A549 (cell line): ENCODE measurements around the gene HECTD4. TPM values are rescaled to one million over a fixed set of nuclear protein-coding genes. Genes with fewer than 3 reads are reported as not detected.

ENCODE experiments used
- ATAC-seq, 2 experiments: fragments of 200-7000 bp in 1 of 2; fragments of >200 bp in 1 of 2; cut with Nextera tagmentation in 1 of 2; cut with Tn5 transposase in 1 of 2; 3 replicates each; pipeline versions ENCODE4 v1.8.0 to v1.9.1; 2018 to 2020; ENCODE audit warnings: mild to moderate bottlenecking in 1 of 2, moderate library complexity in 1 of 2
- CTCF ChIA-PET: fragments of 300-600 bp; sonication (Branson Sonifier 250); formaldehyde crosslinking; extraction: SDS; loops from one replicate; lab custom pipeline; 2021; ENCODE audit warnings: antibody characterized with exemption, inconsistent platforms; lab: Yijun Ruan, JAX
- POLR2A ChIA-PET: fragments of 350-600 bp; formaldehyde crosslinking; extraction: SDS; loops from one replicate; lab custom pipeline; 2021; ENCODE audit warnings: antibody characterized with exemption, inconsistent platforms; lab: Yijun Ruan, JAX
- DNase-seq, 2 experiments: peaks; one replicate each; pipeline versions ENCODE4 v3.0.0 to v3.0.0-alpha.2; 2011 to 2016; ENCODE audit warnings: low read depth in 1 of 2, low spot score in 1 of 2
- FAIRE-seq: peaks from 2 replicates; lab custom pipeline; 2011; peaks lifted over from hg19 to GRCh38; lab: Jason Lieb, UNC
- H3K27ac ChIP-seq, 2 experiments: fragments of >200 bp; sonication (Bioruptor Twin); formaldehyde crosslinking; 3 replicates each; pipeline ENCODE4 v1.5.1; 2016 to 2017
- H3K4me1 ChIP-seq: fragments of >200 bp; sonication (Bioruptor Twin); formaldehyde crosslinking; 3 replicates; pipeline ENCODE4 v1.6.1; 2016
- H3K4me2 ChIP-seq: fragments of >200 bp; sonication (Bioruptor Twin); formaldehyde crosslinking; 3 replicates; pipeline ENCODE4 v1.6.1; 2016
- H3K4me3 ChIP-seq: fragments of >200 bp; sonication (Bioruptor Twin); formaldehyde crosslinking; 3 replicates; pipeline ENCODE4 v1.5.1; 2016
- H3K9me3 ChIP-seq: fragments of >200 bp; sonication (Bioruptor Twin); formaldehyde crosslinking; 3 replicates; pipeline ENCODE4 v1.6.1; 2016
- BCL3 ChIP-seq: fragments of >200 bp; sonication (Bioruptor Twin); formaldehyde crosslinking; IDR thresholded peaks from 3 replicates; pipeline ENCODE4 v1.6.1; 2016
- BHLHE40 ChIP-seq: IDR thresholded peaks from 2 replicates; pipeline ENCODE4 v1.6.1; 2012; ENCODE audit warnings: low read depth, low read length, inconsistent platforms
- CBX2 ChIP-seq: fragments of 200-600 bp; sonication (generic); IDR thresholded peaks from 2 replicates; pipeline ENCODE4 v1.6.1; 2016; ENCODE audit warnings: low read depth, mild to moderate bottlenecking, borderline replicate concordance
- CBX8 ChIP-seq: fragments of 200-600 bp; sonication (generic); IDR thresholded peaks from 2 replicates; pipeline ENCODE4 v1.6.1; 2016
- CHD2 ChIP-seq: fragments of 150-350 bp; IDR thresholded peaks from 2 replicates; pipeline ENCODE4 v1.6.1; 2014; ENCODE audit warnings: low read length; ENCODE audit not compliant: partially characterized antibody
- EP300 ChIP-seq, 2 experiments: fragments of >200 bp; sonication (Bioruptor Twin); formaldehyde crosslinking; IDR thresholded peaks; 2 replicates in 1 of 2; 3 replicates in 1 of 2; pipeline ENCODE4 v1.6.1; 2016 to 2017
- GATA3 ChIP-seq: IDR thresholded peaks from 2 replicates; pipeline ENCODE4 v1.6.1; 2012; ENCODE audit warnings: borderline replicate concordance
- HOXB13 ChIP-seq: fragments of 250-450 bp; sonication (Bioruptor Pico); IDR thresholded peaks from 2 replicates; pipeline ENCODE4 v1.5.0; 2020; ENCODE audit warnings: low read depth, mild to moderate bottlenecking, moderate library complexity
- MAZ ChIP-seq: fragments of 150-350 bp; IDR thresholded peaks from 2 replicates; pipeline ENCODE4 v1.6.1; 2014; ENCODE audit warnings: antibody characterized with exemption, low read depth, low read length, borderline replicate concordance
- NPAS2 ChIP-seq: fragments of 250-450 bp; sonication (Bioruptor Pico); IDR thresholded peaks from 2 replicates; pipeline ENCODE4 v1.8.0; 2022; ENCODE audit warnings: mild to moderate bottlenecking, moderate library complexity, borderline replicate concordance
- PHF8 ChIP-seq: fragments of 200-600 bp; sonication (generic); IDR thresholded peaks from 2 replicates; pipeline ENCODE4 v1.6.1; 2016; ENCODE audit warnings: low read depth, mild to moderate bottlenecking, antibody characterized with exemption, moderate library complexity, borderline replicate concordance
- POLR2A ChIP-seq: IDR thresholded peaks from 2 replicates; pipeline ENCODE4 v1.6.1; 2012; ENCODE audit warnings: mild to moderate bottlenecking, low read length
- POLR2AphosphoS2 ChIP-seq: conservative IDR thresholded peaks from 2 replicates; pipeline ENCODE4 v1.6.1; 2012; ENCODE audit warnings: low read length, improper control_type of control experiment, inconsistent platforms
- RARB ChIP-seq: fragments of 250-450 bp; sonication (Bioruptor Pico); IDR thresholded peaks from 2 replicates; pipeline ENCODE4 v1.8.0; 2021; ENCODE audit warnings: mild to moderate bottlenecking, moderate library complexity
- RCOR1 ChIP-seq: fragments of 150-350 bp; IDR thresholded peaks from 2 replicates; pipeline ENCODE4 v1.6.1; 2014; ENCODE audit warnings: antibody characterized with exemption, low read length, low read depth
- SMC3 ChIP-seq: fragments of >200 bp; sonication (Bioruptor Twin); formaldehyde crosslinking; IDR thresholded peaks from 3 replicates; pipeline ENCODE4 v1.6.1; 2018; ENCODE audit warnings: inconsistent platforms
- TFCP2L1 ChIP-seq: fragments of 250-450 bp; sonication (Bioruptor Pico); IDR thresholded peaks from 2 replicates; pipeline ENCODE4 v1.5.0; 2021; ENCODE audit warnings: mild to moderate bottlenecking
- USF2 ChIP-seq: fragments of 450-650 bp; IDR thresholded peaks from 2 replicates; pipeline ENCODE4 v1.6.1; 2014; ENCODE audit warnings: antibody characterized with exemption
- ZC3H11A ChIP-seq: fragments of 450-650 bp; IDR thresholded peaks from 2 replicates; pipeline ENCODE4 v1.6.1; 2014; ENCODE audit warnings: antibody characterized with exemption, mild to moderate bottlenecking
- ZFP36 ChIP-seq: fragments of 450-650 bp; IDR thresholded peaks from 2 replicates; pipeline ENCODE4 v1.6.1; 2014; ENCODE audit warnings: borderline replicate concordance; ENCODE audit not compliant: partially characterized antibody
- ZNF302 ChIP-seq: fragments of 250-450 bp; sonication (Bioruptor Pico); IDR thresholded peaks from 2 replicates; pipeline ENCODE4 v1.9.0; 2021; ENCODE audit warnings: inconsistent platforms, mild to moderate bottlenecking, moderate library complexity
- ZSCAN20 ChIP-seq: fragments of 250-450 bp; sonication (Bioruptor Pico); IDR thresholded peaks from 2 replicates; pipeline ENCODE4 v1.8.0; 2022; ENCODE audit warnings: mild to moderate bottlenecking, moderate library complexity
- WGBS: methylation state at CpG from one replicate; pipeline ENCODE4 v1.1.6; 2017; ENCODE audit errors: missing lambda C conversion rate; 5-methylcytosine and 5-hydroxymethylcytosine counted together
- polyA plus RNA-seq, 4 experiments: library from polyadenylated mRNA; depleted of rRNA in 3 of 4; stranded (reverse); fragments of >200 nt; fragmentation: RNase III in 1 of 4; extraction: RNeasy Plus Mini Kit Qiagen cat#74134 plus additional on column Dnase treatment in 1 of 4; gene quantifications; 2 replicates in 3 of 4; 3 replicates in 1 of 4; pipeline ENCODE4 v1.2.3, GENCODE V29; 2011 to 2017
- TF ChIP-seq, protein P1 (sequence below): fragments of 200-600 bp; sonication (generic); IDR thresholded peaks from 2 replicates; pipeline ENCODE4 v1.6.1; 2016; ENCODE audit warnings: antibody characterized with exemption, mild to moderate bottlenecking, moderate library complexity
- TF ChIP-seq, protein P2 (sequence below): fragments of 250-450 bp; sonication (Bioruptor Pico); IDR thresholded peaks from 2 replicates; pipeline ENCODE4 v1.5.0; 2021; ENCODE audit warnings: mild to moderate bottlenecking, moderate library complexity, borderline replicate concordance
- TF ChIP-seq, protein P3 (sequence below): IDR thresholded peaks from 2 replicates; pipeline ENCODE4 v1.6.1; 2012

The HECTD4 gene
- polyA plus RNA-seq, 2 of the 4 experiments (the other 2 are of a cell fraction): 9.9 to 14.7 TPM

- FAIRE-seq (no peak), ATAC-seq (no peak), DNase-seq (no peak)
- Histone ChIP-seq H3K4me1 (no peaks in the 10 kb centered on the region), H3K4me2 (no peak overlapping the region), H3K9me3 (no peaks in the 10 kb centered on the region), H3K27ac (no peak overlapping the region), H3K4me3 (no peak overlapping the region)
- CTCF ChIA-PET: interaction anchor here (1.2 kb wide), 1 partner anchor 37 kb away, joined by 3 read pairs; no protein-coding TSS in a partner anchor
- 91% methylated on average over 15 of the region's 26 CpGs for WGBS
- POLR2A ChIA-PET: interaction anchor here (0.5 kb wide), 1 partner anchor 107 kb away, joined by 3 read pairs; no protein-coding TSS in a partner anchor
- TF ChIP-seq ZC3H11A (no peak), HOXB13 (CRISPR knock-in tag) (no peak), BHLHE40 (no peak), POLR2A (no peak), CHD2 (no peak), RCOR1 (no peak), ZFP36 (no peak), SMC3 (no peak), PHF8 (no peak), GATA3 (no peak), CBX8 (no peak), CBX2 (no peak), ZSCAN20 (CRISPR knock-in tag) (no peak), POLR2AphosphoS2 (no peak), NPAS2 (CRISPR knock-in tag) (no peak), TFCP2L1 (CRISPR knock-in tag) (no peak)
- TF ChIP-seq, protein P1, sequence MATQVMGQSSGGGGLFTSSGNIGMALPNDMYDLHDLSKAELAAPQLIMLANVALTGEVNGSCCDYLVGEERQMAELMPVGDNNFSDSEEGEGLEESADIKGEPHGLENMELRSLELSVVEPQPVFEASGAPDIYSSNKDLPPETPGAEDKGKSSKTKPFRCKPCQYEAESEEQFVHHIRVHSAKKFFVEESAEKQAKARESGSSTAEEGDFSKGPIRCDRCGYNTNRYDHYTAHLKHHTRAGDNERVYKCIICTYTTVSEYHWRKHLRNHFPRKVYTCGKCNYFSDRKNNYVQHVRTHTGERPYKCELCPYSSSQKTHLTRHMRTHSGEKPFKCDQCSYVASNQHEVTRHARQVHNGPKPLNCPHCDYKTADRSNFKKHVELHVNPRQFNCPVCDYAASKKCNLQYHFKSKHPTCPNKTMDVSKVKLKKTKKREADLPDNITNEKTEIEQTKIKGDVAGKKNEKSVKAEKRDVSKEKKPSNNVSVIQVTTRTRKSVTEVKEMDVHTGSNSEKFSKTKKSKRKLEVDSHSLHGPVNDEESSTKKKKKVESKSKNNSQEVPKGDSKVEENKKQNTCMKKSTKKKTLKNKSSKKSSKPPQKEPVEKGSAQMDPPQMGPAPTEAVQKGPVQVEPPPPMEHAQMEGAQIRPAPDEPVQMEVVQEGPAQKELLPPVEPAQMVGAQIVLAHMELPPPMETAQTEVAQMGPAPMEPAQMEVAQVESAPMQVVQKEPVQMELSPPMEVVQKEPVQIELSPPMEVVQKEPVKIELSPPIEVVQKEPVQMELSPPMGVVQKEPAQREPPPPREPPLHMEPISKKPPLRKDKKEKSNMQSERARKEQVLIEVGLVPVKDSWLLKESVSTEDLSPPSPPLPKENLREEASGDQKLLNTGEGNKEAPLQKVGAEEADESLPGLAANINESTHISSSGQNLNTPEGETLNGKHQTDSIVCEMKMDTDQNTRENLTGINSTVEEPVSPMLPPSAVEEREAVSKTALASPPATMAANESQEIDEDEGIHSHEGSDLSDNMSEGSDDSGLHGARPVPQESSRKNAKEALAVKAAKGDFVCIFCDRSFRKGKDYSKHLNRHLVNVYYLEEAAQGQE: no peak
These were observed 215.9 kb downstream of the HECTD4 start for GRCh38 chr12:112166051-112167015.

DNA sequence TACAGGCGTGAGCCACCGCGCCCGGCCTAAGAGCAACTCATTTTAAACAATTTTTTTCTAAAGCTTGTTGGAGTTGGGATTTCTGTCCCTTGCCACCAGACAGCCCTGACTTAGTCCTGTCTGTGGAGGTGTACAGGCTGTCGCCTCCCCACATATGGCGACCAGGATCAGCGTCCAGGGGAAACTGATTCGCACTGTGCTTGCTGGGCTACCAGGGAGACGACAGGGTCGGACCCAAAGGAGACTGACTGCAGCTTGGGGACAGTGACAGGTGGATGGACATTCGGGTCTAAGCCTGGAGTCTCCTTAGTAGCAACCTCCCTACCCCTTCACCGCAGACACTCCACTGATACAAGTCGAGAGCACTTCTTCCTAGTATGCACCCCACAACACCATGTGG is 216.6 kb downstream of the HECTD4 start:
- ChIA-PET CTCF (no interaction called here), POLR2A (interaction anchor here (0.5 kb wide), 1 partner anchor 107 kb away, joined by 3 read pairs; no protein-coding TSS in a partner anchor)
- no peak for ATAC-seq
- Histone ChIP-seq H3K9me3 (no peaks in the 10 kb centered on the region), H3K4me1 (no peaks in the 10 kb centered on the region), H3K27ac (no peak overlapping the region), H3K4me2 (no peak overlapping the region), H3K4me3 (no peak overlapping the region)
- no peak for DNase-seq
- 95% methylated on average over 13 of the region's 13 CpGs for WGBS
- no peak for FAIRE-seq
- TF ChIP-seq ZC3H11A (no peak), BCL3 (no peak), ZNF302 (CRISPR knock-in tag) (no peak), CBX8 (no peak), USF2 (no peak), MAZ (no peak), EP300 (IDR thresholded peaks at IDR 0.05) (no peak), RARB (no peak)
- TF ChIP-seq, protein P2, sequence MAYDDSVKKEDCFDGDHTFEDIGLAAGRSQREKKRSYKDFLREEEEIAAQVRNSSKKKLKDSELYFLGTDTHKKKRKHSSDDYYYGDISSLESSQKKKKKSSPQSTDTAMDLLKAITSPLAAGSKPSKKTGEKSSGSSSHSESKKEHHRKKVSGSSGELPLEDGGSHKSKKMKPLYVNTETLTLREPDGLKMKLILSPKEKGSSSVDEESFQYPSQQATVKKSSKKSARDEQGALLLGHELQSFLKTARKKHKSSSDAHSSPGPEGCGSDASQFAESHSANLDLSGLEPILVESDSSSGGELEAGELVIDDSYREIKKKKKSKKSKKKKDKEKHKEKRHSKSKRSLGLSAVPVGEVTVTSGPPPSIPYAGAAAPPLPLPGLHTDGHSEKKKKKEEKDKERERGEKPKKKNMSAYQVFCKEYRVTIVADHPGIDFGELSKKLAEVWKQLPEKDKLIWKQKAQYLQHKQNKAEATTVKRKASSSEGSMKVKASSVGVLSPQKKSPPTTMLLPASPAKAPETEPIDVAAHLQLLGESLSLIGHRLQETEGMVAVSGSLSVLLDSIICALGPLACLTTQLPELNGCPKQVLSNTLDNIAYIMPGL (CRISPR knock-in tag): no peak
- TF ChIP-seq, protein P3, sequence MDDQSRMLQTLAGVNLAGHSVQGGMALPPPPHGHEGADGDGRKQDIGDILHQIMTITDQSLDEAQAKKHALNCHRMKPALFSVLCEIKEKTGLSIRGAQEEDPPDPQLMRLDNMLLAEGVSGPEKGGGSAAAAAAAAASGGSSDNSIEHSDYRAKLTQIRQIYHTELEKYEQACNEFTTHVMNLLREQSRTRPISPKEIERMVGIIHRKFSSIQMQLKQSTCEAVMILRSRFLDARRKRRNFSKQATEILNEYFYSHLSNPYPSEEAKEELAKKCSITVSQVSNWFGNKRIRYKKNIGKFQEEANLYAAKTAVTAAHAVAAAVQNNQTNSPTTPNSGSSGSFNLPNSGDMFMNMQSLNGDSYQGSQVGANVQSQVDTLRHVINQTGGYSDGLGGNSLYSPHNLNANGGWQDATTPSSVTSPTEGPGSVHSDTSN: no peak
